Measurements from ENCODE around the gene CTAGE15. TPM values are rescaled to one million over a fixed set of nuclear protein-coding genes. Genes with fewer than 3 reads are reported as not detected.
"Not testable (repeated sequence)": the region's sequence is repeated elsewhere in the genome, so short reads cannot be mapped to it uniquely, and the experiment has no call there.

CTAGE15 gene
- total RNA-seq, 2 donors from 2014 or later = 0.58 TPM; not detected in 1

DNA sequence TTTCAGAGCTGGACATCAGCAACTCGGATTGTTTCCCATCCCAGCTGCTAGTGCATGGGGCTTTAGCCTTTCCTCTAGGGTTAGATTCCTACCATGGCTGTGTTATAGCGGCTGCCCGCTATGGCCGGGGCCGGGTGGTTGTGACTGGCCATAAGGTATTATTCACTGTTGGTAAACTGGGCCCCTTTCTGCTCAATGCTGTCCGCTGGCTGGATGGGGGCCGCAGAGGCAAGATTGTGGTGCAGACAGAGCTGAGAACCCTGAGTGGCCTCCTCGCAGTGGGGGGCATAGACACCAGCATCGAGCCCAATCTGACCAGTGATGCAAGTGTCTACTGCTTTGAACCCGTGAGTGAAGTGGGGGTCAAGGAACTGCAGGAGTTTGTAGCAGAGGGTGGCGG lies 26.5 kb downstream of the CTAGE15 start:
- not testable (repeated sequence) for H3K27me3 Mint-ChIP-seq (ENCODE audit: low read depth); H3K4me3 Mint-ChIP-seq; H3K36me3 Mint-ChIP-seq (ENCODE audit: insufficient read depth in 2 of 2); H3K9me3 Mint-ChIP-seq; H3K4me1 Mint-ChIP-seq (ENCODE audit: low read depth); DNase-seq; ATAC-seq (replicated peaks in 1 of 2); H3K27ac Mint-ChIP-seq

DNA sequence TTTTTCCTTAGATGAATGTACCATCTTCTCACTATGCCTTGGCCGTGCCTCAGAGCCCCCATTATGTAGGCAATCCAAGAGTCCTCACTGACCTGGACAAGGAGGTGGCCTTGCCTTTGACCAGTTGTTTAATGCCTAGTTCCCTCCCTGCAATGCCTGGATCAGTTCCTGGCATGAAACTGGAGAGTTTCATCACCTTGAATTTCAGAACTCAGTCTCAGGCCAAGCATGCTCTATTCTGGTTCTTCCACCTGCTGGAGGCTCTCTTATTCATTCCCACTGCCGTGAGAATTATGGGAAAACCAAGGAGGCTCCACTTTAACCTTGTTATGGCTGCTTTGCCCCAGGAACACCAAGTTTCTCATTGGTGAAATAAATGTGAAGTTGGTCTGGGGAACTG lies 31.9 kb downstream of the CTAGE15 start:
- not testable (repeated sequence) for DNase-seq; H3K4me3 Mint-ChIP-seq; H3K27ac Mint-ChIP-seq; H3K9me3 Mint-ChIP-seq; ATAC-seq (replicated peaks in 1 of 2); H3K27me3 Mint-ChIP-seq (ENCODE audit: low read depth); H3K36me3 Mint-ChIP-seq (ENCODE audit: insufficient read depth in 2 of 2); H3K4me1 Mint-ChIP-seq (ENCODE audit: low read depth)

DNA sequence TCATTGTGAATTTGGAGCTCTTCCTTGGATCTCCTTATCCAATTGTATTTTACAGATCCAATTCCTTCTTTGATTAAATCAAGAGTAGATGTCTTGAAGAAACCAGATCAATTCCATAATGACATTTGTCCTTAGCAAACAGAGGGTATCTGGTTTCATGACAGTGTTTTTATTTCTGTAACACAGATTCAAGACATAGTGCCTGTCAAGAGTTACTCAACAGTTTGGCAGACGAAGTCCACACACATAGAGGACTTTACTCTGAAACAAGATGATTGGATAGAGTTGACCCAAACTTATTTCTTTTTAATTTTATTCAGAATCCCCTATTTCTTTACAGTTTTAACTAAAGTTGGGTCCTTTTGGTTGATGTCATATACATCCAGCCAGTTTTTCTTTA lies 34.5 kb downstream of the CTAGE15 start:
- H3K4me3 Mint-ChIP-seq; DNase-seq; H3K27ac Mint-ChIP-seq; H3K27me3 Mint-ChIP-seq (ENCODE audit: low read depth); ATAC-seq (replicated peaks in 1 of 2); H3K36me3 Mint-ChIP-seq (ENCODE audit: insufficient read depth in 2 of 2); H3K4me1 Mint-ChIP-seq (ENCODE audit: low read depth); H3K9me3 Mint-ChIP-seq: not testable (repeated sequence)

DNA sequence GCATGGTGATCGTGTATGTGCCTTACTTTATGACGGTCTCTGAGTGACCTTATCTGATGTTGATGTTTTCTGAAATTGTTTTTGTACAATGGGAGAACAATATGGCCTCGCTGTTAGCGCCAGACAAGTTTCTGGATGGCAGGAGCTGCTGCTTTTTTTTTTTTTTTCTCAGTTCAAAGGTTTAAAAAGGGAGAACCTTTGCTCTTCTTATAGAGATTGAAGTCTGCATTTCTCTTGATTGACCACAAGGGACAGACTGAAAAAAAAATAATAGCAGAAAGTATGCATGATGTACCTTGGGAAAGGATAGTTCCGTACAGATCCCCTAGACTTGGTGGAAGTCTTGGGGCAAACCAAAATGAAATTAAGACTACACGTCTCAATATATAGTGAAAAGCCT lies 43.9 kb downstream of the CTAGE15 start:
- H3K4me3 Mint-ChIP-seq; H3K27me3 Mint-ChIP-seq (ENCODE audit: low read depth); DNase-seq; H3K36me3 Mint-ChIP-seq (ENCODE audit: insufficient read depth in 2 of 2); H3K9me3 Mint-ChIP-seq; H3K27ac Mint-ChIP-seq; ATAC-seq (replicated peaks in 1 of 2); H3K4me1 Mint-ChIP-seq (ENCODE audit: low read depth): not testable (repeated sequence)

DNA sequence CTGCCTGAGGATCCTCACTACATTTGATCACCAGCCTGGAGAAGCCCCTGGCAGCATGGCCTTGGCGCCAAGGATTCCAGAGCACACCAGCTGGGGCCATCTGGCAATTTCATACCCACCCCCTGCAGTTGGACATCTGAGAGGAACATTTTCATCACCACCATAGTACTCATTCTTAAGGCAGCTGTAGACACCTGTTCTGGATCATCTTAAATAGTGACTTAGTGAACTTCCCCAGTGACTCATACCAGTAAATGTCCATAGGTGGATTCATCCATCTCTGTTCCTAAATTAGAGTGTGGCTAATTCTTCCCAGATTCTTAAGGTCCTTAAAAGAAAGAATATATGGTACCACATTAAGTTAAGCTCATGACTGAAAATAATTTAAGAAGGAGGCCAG lies 45.6 kb downstream of the CTAGE15 start:
- ATAC-seq (replicated peaks in 1 of 2); H3K36me3 Mint-ChIP-seq (ENCODE audit: insufficient read depth in 2 of 2); H3K4me3 Mint-ChIP-seq; DNase-seq; H3K4me1 Mint-ChIP-seq (ENCODE audit: low read depth); H3K27me3 Mint-ChIP-seq (ENCODE audit: low read depth); H3K9me3 Mint-ChIP-seq; H3K27ac Mint-ChIP-seq: not testable (repeated sequence)

DNA sequence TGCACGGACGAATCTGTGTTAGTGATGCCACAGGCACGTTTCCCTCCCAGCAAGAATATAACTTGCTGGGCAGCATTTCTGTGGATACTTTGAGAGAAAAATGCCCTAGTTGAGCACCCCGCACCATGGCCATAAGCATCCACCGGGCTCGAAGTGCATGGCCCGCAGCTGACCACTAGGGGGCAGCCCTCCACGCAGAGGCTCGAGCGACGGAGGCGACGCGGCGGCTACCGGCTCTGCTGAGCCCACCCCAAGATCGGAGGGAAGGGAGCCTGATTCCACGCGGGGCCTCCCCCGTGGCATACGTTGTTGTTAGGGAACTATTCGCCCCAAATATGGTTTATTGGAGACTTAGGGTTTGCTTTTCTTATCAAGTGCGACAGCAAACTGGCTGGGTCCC lies 48.5 kb downstream of the CTAGE15 start:
- not testable (repeated sequence) for H3K27me3 Mint-ChIP-seq (ENCODE audit: low read depth); H3K36me3 Mint-ChIP-seq (ENCODE audit: insufficient read depth in 2 of 2); H3K27ac Mint-ChIP-seq; DNase-seq; H3K9me3 Mint-ChIP-seq; H3K4me3 Mint-ChIP-seq; H3K4me1 Mint-ChIP-seq (ENCODE audit: low read depth)
- ATAC-seq (replicated peaks in 1 of 2) = peak; percentile 14 to 25

DNA sequence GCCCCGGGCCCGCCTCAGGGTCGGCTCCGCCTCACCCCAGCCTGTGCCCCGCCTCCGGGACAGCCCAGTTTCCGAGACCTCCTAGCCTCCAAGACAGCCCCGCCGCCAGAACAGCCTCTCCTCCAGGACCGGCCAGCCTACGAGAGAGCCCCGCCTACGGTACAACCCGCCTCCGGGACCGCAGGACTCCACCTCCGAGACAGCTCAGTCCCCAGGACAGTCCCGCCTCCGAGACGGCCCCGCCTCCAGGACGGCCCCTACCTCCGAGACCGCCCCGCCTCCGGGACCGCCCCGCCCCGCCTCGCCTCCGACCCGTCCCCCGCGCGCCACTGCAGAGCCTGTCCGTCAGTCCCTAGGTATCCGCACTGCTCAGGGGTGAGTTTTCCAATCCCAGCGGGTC lies 49.0 kb downstream of the CTAGE15 start, which contains the start of gene TCAF2:
TCAF2 (plus strand) TSS at position 329 of the 400 bp plus-strand sequence.
- H3K4me1 Mint-ChIP-seq (ENCODE audit: low read depth); DNase-seq; H3K4me3 Mint-ChIP-seq; H3K27ac Mint-ChIP-seq; H3K9me3 Mint-ChIP-seq; H3K36me3 Mint-ChIP-seq (ENCODE audit: insufficient read depth in 2 of 2); H3K27me3 Mint-ChIP-seq (ENCODE audit: low read depth): not testable (repeated sequence)
- ATAC-seq (replicated peaks in 1 of 2) = peak; percentile 84 to 86

DNA sequence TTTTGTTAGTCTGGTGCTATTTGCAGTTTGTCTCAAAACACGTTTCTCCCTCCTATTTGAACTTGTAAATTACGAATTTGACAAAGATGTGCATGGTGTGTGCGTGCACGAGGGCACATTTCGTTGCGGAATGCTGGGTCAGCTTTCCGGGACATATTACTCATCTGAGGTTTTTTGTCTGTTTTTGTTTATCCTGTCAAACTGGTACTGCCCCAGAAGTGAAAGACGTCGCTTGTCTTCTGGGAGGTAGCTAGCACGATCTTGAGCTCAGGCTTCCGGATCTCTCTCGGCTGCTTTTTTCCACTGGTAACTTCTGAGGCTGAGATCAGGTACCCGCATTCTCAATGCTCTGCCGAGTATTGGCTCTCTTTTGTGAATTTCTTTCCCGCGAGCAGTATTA lies 49.6 kb downstream of the CTAGE15 start:
- not testable (repeated sequence) for DNase-seq; H3K9me3 Mint-ChIP-seq; H3K4me3 Mint-ChIP-seq; H3K36me3 Mint-ChIP-seq (ENCODE audit: insufficient read depth in 2 of 2); H3K27me3 Mint-ChIP-seq (ENCODE audit: low read depth); H3K27ac Mint-ChIP-seq; H3K4me1 Mint-ChIP-seq (ENCODE audit: low read depth)
- ATAC-seq (replicated peaks in 1 of 2) = peak; percentile 62 to 63

DNA sequence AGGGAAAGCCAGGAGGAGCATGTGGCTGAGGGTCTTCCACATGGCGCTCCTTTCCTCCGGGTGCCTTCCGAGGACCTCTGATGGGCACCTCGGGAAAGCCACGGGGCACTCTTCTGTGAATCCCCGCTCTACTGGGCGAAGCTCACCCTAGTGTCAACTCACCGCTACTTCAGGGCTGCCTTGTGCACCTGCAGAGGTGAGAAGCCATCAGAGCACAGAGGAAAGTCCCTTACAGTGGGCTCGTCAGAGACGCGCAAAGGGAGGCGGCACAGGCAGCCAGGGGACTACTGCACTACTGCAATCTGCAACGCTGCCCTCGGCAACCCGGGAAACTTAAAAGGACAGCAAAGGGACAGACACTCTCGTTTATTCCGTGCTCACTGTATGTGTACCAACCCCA lies 50.5 kb downstream of the CTAGE15 start:
- peak; percentile 26 to 42 for ATAC-seq (replicated peaks in 1 of 2)
- H3K27ac Mint-ChIP-seq, H3K9me3 Mint-ChIP-seq: not testable (repeated sequence)

More for the DNA sequence above, 50.5 kb downstream of the CTAGE15 start:
- H3K27me3 Mint-ChIP-seq (ENCODE audit: low read depth); H3K4me1 Mint-ChIP-seq (ENCODE audit: low read depth); H3K36me3 Mint-ChIP-seq (ENCODE audit: insufficient read depth in 2 of 2); DNase-seq; H3K4me3 Mint-ChIP-seq: not testable (repeated sequence)

Other genes starting within 250 kb of the CTAGE15 start
- gene FAM131B, start 209.1 kb upstream of the CTAGE15 start, total RNA-seq = 1 to 10 TPM; 3.1 TPM
- 100 to 1,000 TPM; 121 to 129 TPM for gene ZYX, start 190.5 kb upstream of the CTAGE15 start, total RNA-seq
- 1 to 10 TPM; 2.2 to 4.2 TPM for gene EPHA1, start 162.9 kb upstream of the CTAGE15 start, total RNA-seq
- not detected for gene TAS2R60, start 128.3 kb upstream of the CTAGE15 start, total RNA-seq
- gene TAS2R41, start 93.9 kb upstream of the CTAGE15 start, total RNA-seq = not detected
- 10 to 100 TPM; 36.5 to 44.7 TPM for gene TCAF2, start 49.2 kb downstream of the CTAGE15 start, total RNA-seq
- gene CTAGE6, start 185.9 kb downstream of the CTAGE15 start, total RNA-seq = 1 to 10 TPM in 1 of 2 donors, under 1 TPM in 1; 0.79 to 2.8 TPM

Measured in activated T-cell treated with anti-CD3 and anti-CD28 coated beads, Interleukin-2, amount 50 U/mL, for 72 hours (primary cell).